DOHH2 (cell line): ENCODE data around the gene HELZ.

Experiments
- H3F3A ChIP-seq: fragments of 200-600 bp; sonication (generic), shearing (Covaris generic); 2 replicates; pipeline ENCODE4 v1.6.0; 2016; ENCODE audit warnings: antibody characterized with exemption, mild to moderate bottlenecking; ENCODE audit not compliant: control insufficient read depth, insufficient read depth
- H3K27ac ChIP-seq: fragments of 200-600 bp; sonication (generic); 2 replicates; pipeline ENCODE4 v1.5.1; 2014; ENCODE audit warnings: low read depth, mild to moderate bottlenecking, low read length, moderate library complexity
- H3K27me3 ChIP-seq: fragments of 200-600 bp; sonication (generic); 2 replicates; pipeline ENCODE4 v1.6.1; 2014; ENCODE audit warnings: mild to moderate bottlenecking, low read length, mixed read lengths; ENCODE audit not compliant: control insufficient read depth
- H3K36me3 ChIP-seq: fragments of 200-600 bp; sonication (generic); 2 replicates; pipeline ENCODE4 v1.6.1; 2014; ENCODE audit warnings: mild to moderate bottlenecking, low read length, moderate library complexity, mixed read lengths; ENCODE audit not compliant: control insufficient read depth
- H3K4me1 ChIP-seq: fragments of 200-600 bp; sonication (generic); 2 replicates; pipeline ENCODE4 v1.6.1; 2014; ENCODE audit warnings: mild to moderate bottlenecking, low read length, mixed read lengths; ENCODE audit not compliant: control insufficient read depth
- H3K4me2 ChIP-seq: fragments of 200-600 bp; sonication (generic); 2 replicates; pipeline ENCODE4 v1.6.0; 2014; ENCODE audit warnings: mild to moderate bottlenecking, low read length, moderate library complexity
- H3K4me3 ChIP-seq: fragments of 200-600 bp; sonication (generic); 2 replicates; pipeline ENCODE4 v1.5.1; 2014; ENCODE audit warnings: mild to moderate bottlenecking, low read length, mixed read lengths
- H3K79me2 ChIP-seq: fragments of 200-600 bp; sonication (generic); 2 replicates; pipeline ENCODE4 v1.6.1; 2014; ENCODE audit warnings: mild to moderate bottlenecking, low read length, mixed read lengths; ENCODE audit not compliant: control insufficient read depth
- H3K9me2 ChIP-seq: fragments of 200-600 bp; sonication (generic); replicated peaks from 2 replicates; pipeline ENCODE4 v1.6.1; 2014; ENCODE audit warnings: mild to moderate bottlenecking, low read length, mixed read lengths; ENCODE audit not compliant: control insufficient read depth
- H3K9me3 ChIP-seq: fragments of 200-600 bp; sonication (generic); 2 replicates; pipeline ENCODE4 v1.6.1; 2014; ENCODE audit warnings: antibody characterized with exemption, low read length, mixed read lengths; ENCODE audit not compliant: control insufficient read depth, insufficient read depth
- H4K20me1 ChIP-seq: fragments of 200-600 bp; sonication (generic); 2 replicates; pipeline ENCODE4 v1.6.0; 2014; ENCODE audit warnings: low read depth, mild to moderate bottlenecking, antibody characterized with exemption, low read length, moderate library complexity; ENCODE audit not compliant: control insufficient read depth, insufficient read depth
- EZH2phosphoT487 ChIP-seq: fragments of 200-600 bp; sonication (generic); IDR thresholded peaks from 2 replicates; pipeline ENCODE4 v1.6.1; 2017; ENCODE audit warnings: borderline replicate concordance, mild to moderate bottlenecking, antibody characterized with exemption, low read length, moderate library complexity, mixed read lengths
- TF ChIP-seq, protein P1 (sequence below): fragments of 200-600 bp; sonication (generic); IDR thresholded peaks from one replicate; pipeline ENCODE4 v1.5.1; 2014; ENCODE audit warnings: antibody characterized with exemption, mild to moderate bottlenecking, low read depth, low read length; ENCODE audit not compliant: poor library complexity, severe bottlenecking

Gene HELZ

DNA sequence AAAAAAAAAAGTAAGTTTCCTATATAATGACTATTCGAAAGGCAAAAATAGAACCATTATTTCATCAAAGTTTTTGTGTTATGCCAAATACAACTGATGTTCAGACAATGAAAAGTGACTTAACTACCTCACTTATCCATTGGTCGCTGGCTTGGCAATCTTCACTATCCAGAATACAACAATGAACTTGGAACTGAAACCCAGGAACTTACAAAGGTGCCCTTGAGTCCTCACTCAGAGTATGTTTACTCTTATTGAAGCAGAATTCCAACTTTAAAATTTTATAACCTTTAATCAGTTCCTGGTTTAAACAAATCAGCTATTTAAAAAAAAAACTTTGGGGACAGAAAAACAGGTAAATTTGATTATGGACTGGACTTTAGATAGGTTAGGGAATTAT, 34.1 kb downstream of the HELZ start:
- Histone ChIP-seq H3K9me3 (no peaks in the 10 kb centered on the region), H3K27ac (no peak overlapping the region), H3K27me3 (no peaks in the 10 kb centered on the region), H3F3A (0 out of 2 replicates have a peak, but pooled peaks cover 2% of the 10 kb centered on the region), H3K36me3 (peaks cover 28% of the 10 kb centered on the region), H3K4me3 (no peak overlapping the region), H4K20me1 (no peaks in the 10 kb centered on the region), H3K4me2 (no peak overlapping the region), H3K4me1 (no peaks in the 10 kb centered on the region), H3K79me2 (peaks cover 14% of the 10 kb centered on the region), H3K9me2 (no peaks in the 10 kb centered on the region)
- TF ChIP-seq, protein P1, sequence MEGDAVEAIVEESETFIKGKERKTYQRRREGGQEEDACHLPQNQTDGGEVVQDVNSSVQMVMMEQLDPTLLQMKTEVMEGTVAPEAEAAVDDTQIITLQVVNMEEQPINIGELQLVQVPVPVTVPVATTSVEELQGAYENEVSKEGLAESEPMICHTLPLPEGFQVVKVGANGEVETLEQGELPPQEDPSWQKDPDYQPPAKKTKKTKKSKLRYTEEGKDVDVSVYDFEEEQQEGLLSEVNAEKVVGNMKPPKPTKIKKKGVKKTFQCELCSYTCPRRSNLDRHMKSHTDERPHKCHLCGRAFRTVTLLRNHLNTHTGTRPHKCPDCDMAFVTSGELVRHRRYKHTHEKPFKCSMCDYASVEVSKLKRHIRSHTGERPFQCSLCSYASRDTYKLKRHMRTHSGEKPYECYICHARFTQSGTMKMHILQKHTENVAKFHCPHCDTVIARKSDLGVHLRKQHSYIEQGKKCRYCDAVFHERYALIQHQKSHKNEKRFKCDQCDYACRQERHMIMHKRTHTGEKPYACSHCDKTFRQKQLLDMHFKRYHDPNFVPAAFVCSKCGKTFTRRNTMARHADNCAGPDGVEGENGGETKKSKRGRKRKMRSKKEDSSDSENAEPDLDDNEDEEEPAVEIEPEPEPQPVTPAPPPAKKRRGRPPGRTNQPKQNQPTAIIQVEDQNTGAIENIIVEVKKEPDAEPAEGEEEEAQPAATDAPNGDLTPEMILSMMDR: no peak
- TF ChIP-seq EZH2phosphoT487: no peak

DNA sequence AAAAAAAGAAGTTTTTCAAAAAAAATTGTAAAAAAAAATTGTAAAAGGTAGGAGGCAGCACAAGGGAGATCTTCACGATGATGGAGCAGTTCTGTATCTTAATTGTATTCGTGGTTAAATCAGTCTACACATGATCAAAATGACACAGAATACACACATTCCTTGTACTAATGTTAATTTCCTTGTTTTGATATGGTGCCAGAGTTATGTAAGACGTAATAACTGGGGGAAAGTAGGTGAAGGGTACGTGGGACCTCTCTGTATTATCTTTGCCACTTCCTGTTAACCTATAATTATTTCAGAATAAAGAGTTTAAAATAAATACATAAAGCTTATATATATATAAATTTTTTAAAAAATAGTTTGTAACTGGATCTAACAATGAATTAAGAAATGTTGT, 36.8 kb downstream of the HELZ start:
- no peak for TF ChIP-seq EZH2phosphoT487
- TF ChIP-seq, protein P1: no peak
- Histone ChIP-seq H3K36me3 (peaks cover 20% of the 10 kb centered on the region), H3K9me3 (no peaks in the 10 kb centered on the region), H3K4me1 (no peaks in the 10 kb centered on the region), H4K20me1 (no peaks in the 10 kb centered on the region), H3F3A (0 out of 2 replicates have a peak, but pooled peaks cover 2% of the 10 kb centered on the region), H3K4me3 (no peak overlapping the region), H3K27me3 (no peaks in the 10 kb centered on the region), H3K27ac (no peak overlapping the region), H3K9me2 (no peaks in the 10 kb centered on the region), H3K4me2 (no peak overlapping the region), H3K79me2 (peaks cover 14% of the 10 kb centered on the region)

DNA sequence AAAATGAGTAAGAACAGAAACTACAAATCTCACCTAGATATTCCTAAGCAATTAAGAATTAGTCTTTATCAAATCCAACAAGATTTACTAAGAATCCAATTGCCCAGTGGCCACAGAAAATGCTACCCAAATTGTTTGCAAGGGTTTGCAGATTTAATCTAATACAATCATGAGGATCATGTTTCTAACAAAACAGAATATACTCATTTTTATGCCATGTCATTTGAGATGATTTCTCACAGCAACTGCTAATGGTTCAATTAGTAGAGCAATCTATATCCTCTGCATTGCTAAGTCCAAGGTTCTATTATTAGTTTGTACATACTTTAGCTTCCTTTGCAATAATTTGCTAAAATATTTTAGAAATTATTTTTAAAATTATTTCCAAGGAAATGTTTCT, 41.2 kb downstream of the HELZ start:
- no peak overlapping the region for H3K4me2 ChIP-seq
- TF ChIP-seq, protein P1: no peak
- no peak for TF ChIP-seq EZH2phosphoT487
- no peaks in the 10 kb centered on the region for H4K20me1 ChIP-seq
- no peaks in the 10 kb centered on the region for H3F3A ChIP-seq
- H3K4me1 ChIP-seq: no peaks in the 10 kb centered on the region
- H3K36me3 ChIP-seq: peaks cover 43% of the 10 kb centered on the region
- H3K9me3 ChIP-seq: no peaks in the 10 kb centered on the region
- H3K27me3 ChIP-seq: no peaks in the 10 kb centered on the region
- H3K4me3 ChIP-seq: no peak overlapping the region
- H3K27ac ChIP-seq: no peak overlapping the region
- no peaks in the 10 kb centered on the region for H3K9me2 ChIP-seq
- peaks cover 7% of the 10 kb centered on the region for H3K79me2 ChIP-seq
